Activated CD8-positive, alpha-beta memory T cell treated with anti-CD3 and anti-CD28 coated beads, Interleukin-2, amount 10 ng/mL, durations not matched to agents 7 days and 5 days (primary cell): ENCODE measurements around the gene CD1C. TPM values are rescaled to one million over a fixed set of nuclear protein-coding genes. Genes with fewer than 3 reads are reported as not detected.
"Not testable (repeated sequence)": the region's sequence is repeated elsewhere in the genome, so short reads cannot be mapped to it uniquely, and the experiment has no call there.

Source experiments
- ATAC-seq: fragments of 150-1000 bp; cut with Tn5 transposase; one replicate; pipeline ENCODE4 v1.10.0; 2021; ENCODE audit warnings: moderate library complexity
- CTCF ChIA-PET: fragments of 350-600 bp; sonication (Branson Sonifier 250); formaldehyde crosslinking; loops from one replicate; lab custom pipeline; 2021; ENCODE audit warnings: antibody characterized with exemption; lab: Charles Lee
- DNase-seq: peaks from one replicate; pipeline ENCODE4 v3.0.0-alpha.2; 2020
- H3K27ac Mint-ChIP-seq: one replicate; pipeline ENCODE4 v1.8.0; 2021; ENCODE audit warnings: mild to moderate bottlenecking, mixed read lengths
- H3K27me3 Mint-ChIP-seq: one replicate; pipeline ENCODE4 v1.8.0; 2021; ENCODE audit warnings: mixed read lengths
- H3K36me3 Mint-ChIP-seq: one replicate; pipeline ENCODE4 v1.8.0; 2021; ENCODE audit warnings: mild to moderate bottlenecking, mixed read lengths
- H3K4me1 Mint-ChIP-seq: one replicate; pipeline ENCODE4 v1.8.0; 2021; ENCODE audit warnings: mixed read lengths
- H3K4me3 Mint-ChIP-seq: one replicate; pipeline ENCODE4 v1.8.0; 2021; ENCODE audit warnings: mild to moderate bottlenecking, moderate library complexity, mixed read lengths
- H3K9me3 Mint-ChIP-seq: one replicate; pipeline ENCODE4 v1.8.0; 2022; ENCODE audit warnings: low read depth, mixed read lengths
- total RNA-seq, 2 experiments: library from RNA; stranded (reverse); gene quantifications; one replicate each; pipeline ENCODE4 v1.2.3, GENCODE V29; 2021

CD1C gene
- not detected for total RNA-seq

- Mint-ChIP-seq H3K27ac (no peak within 1 kb of the TSS), H3K4me3 (no peak within 1 kb of the TSS), H3K9me3 (no peaks in the 10 kb centered on the region), H3K4me1 (peaks cover 14% of the 10 kb centered on the region), H3K36me3 (no peaks in the 10 kb centered on the region), H3K27me3 (peaks cover 5% of the 10 kb centered on the region)
- CTCF ChIA-PET, result no interaction called here
- ATAC-seq (no peak), DNase-seq (no peak)
Measured at GRCh38 chr1:158289811-158290210, at the start of gene CD1C. Gene CD1C, plus strand, starts transcription at chr1:158289923. Its CDS starts 142 bp downstream, at chr1:158290065.

- H3K9me3 Mint-ChIP-seq, result no peaks in the 10 kb centered on the region
- H3K36me3 Mint-ChIP-seq, result no peaks in the 10 kb centered on the region
- H3K4me1 Mint-ChIP-seq, result peaks cover 20% of the 10 kb centered on the region
- no peak overlapping the region for H3K27ac Mint-ChIP-seq
- no peak for DNase-seq
- ATAC-seq, result no peak
- no peak overlapping the region for H3K4me3 Mint-ChIP-seq
- peaks cover 55% of the 10 kb centered on the region for H3K27me3 Mint-ChIP-seq
- CTCF ChIA-PET, result no interaction called here
Measured at GRCh38 chr1:158246650-158247049, 43.1 kb upstream of the CD1C start.

GRCh38 chr1:158248118-158248517, 41.6 kb upstream of the CD1C start:
- H3K27me3 Mint-ChIP-seq, result peaks cover 56% of the 10 kb centered on the region
- H3K4me3 Mint-ChIP-seq, result no peak overlapping the region
- H3K4me1 Mint-ChIP-seq, result peaks cover 20% of the 10 kb centered on the region
- H3K27ac Mint-ChIP-seq, result peak overlapping the region; percentile 5
- H3K36me3 Mint-ChIP-seq, result no peaks in the 10 kb centered on the region
- peak; percentile 67 for ATAC-seq
- H3K9me3 Mint-ChIP-seq, result no peaks in the 10 kb centered on the region
- CTCF ChIA-PET, result interaction anchor here (0.9 to 1.5 kb wide), 2 partner anchors 82 to 248 kb away, joined by 3 to 8 read pairs; no protein-coding TSS in a partner anchor
- DNase-seq, result peak; percentile 83

- Mint-ChIP-seq H3K36me3 (no peaks in the 10 kb centered on the region), H3K27me3 (peaks cover 50% of the 10 kb centered on the region), H3K4me1 (peaks cover 20% of the 10 kb centered on the region), H3K4me3 (no peak overlapping the region), H3K9me3 (no peaks in the 10 kb centered on the region), H3K27ac (no peak overlapping the region)
- CTCF ChIA-PET, result interaction anchor here (0.9 to 1.5 kb wide), 2 partner anchors 81 to 247 kb away, joined by 3 to 8 read pairs; no protein-coding TSS in a partner anchor
- ATAC-seq, result no peak
- DNase-seq, result no peak
Measured at GRCh38 chr1:158248771-158249170, 41.0 kb upstream of the CD1C start.

- Mint-ChIP-seq H3K36me3 (no peaks in the 10 kb centered on the region), H3K27ac (no peak overlapping the region), H3K9me3 (no peaks in the 10 kb centered on the region), H3K4me1 (peaks cover 20% of the 10 kb centered on the region), H3K27me3 (peaks cover 43% of the 10 kb centered on the region), H3K4me3 (no peak overlapping the region)
- CTCF ChIA-PET, result no interaction called here
- no peak for ATAC-seq
- no peak for DNase-seq
Measured at GRCh38 chr1:158249646-158250045, 40.1 kb upstream of the CD1C start.

- no peak overlapping the region for H3K4me3 Mint-ChIP-seq
- peaks cover 32% of the 10 kb centered on the region for H3K27me3 Mint-ChIP-seq
- no peak for DNase-seq
- ATAC-seq, result no peak
- H3K36me3 Mint-ChIP-seq, result no peaks in the 10 kb centered on the region
- no peak overlapping the region for H3K27ac Mint-ChIP-seq
- CTCF ChIA-PET, result no interaction called here
- H3K9me3 Mint-ChIP-seq, result no peaks in the 10 kb centered on the region
- H3K4me1 Mint-ChIP-seq, result peaks cover 20% of the 10 kb centered on the region
Measured at GRCh38 chr1:158251163-158251562, 38.6 kb upstream of the CD1C start.

- Mint-ChIP-seq H3K36me3 (no peaks in the 10 kb centered on the region), H3K27ac (no peak overlapping the region), H3K4me3 (no peak overlapping the region), H3K27me3 (peaks cover 28% of the 10 kb centered on the region), H3K4me1 (no peaks in the 10 kb centered on the region), H3K9me3 (no peaks in the 10 kb centered on the region)
- CTCF ChIA-PET, result no interaction called here
- no peak for DNase-seq
- ATAC-seq, result no peak
Measured at GRCh38 chr1:158255656-158256055, 34.1 kb upstream of the CD1C start.

- H3K4me1 Mint-ChIP-seq, ATAC-seq, H3K27ac Mint-ChIP-seq, H3K4me3 Mint-ChIP-seq, DNase-seq, H3K36me3 Mint-ChIP-seq, CTCF ChIA-PET, H3K9me3 Mint-ChIP-seq: not testable (repeated sequence)
- H3K27me3 Mint-ChIP-seq, result peaks cover 30% of the 10 kb centered on the region
Measured at GRCh38 chr1:158256747-158257146, 33.0 kb upstream of the CD1C start.

- no peak overlapping the region for H3K27ac Mint-ChIP-seq
- no peak overlapping the region for H3K4me3 Mint-ChIP-seq
- CTCF ChIA-PET, result no interaction called here
- peaks cover 29% of the 10 kb centered on the region for H3K27me3 Mint-ChIP-seq
- no peak for ATAC-seq
- H3K9me3 Mint-ChIP-seq, result no peaks in the 10 kb centered on the region
- H3K4me1 Mint-ChIP-seq, result no peaks in the 10 kb centered on the region
- no peaks in the 10 kb centered on the region for H3K36me3 Mint-ChIP-seq
- no peak for DNase-seq
Measured at GRCh38 chr1:158257888-158258287, 31.8 kb upstream of the CD1C start.

- CTCF ChIA-PET, result no interaction called here
- H3K27me3 Mint-ChIP-seq, result peaks cover 33% of the 10 kb centered on the region
- H3K36me3 Mint-ChIP-seq, result no peaks in the 10 kb centered on the region
- ATAC-seq (no peak), DNase-seq (no peak)
- no peaks in the 10 kb centered on the region for H3K4me1 Mint-ChIP-seq
- no peak overlapping the region for H3K27ac Mint-ChIP-seq
- H3K9me3 Mint-ChIP-seq, result no peaks in the 10 kb centered on the region
- H3K4me3 Mint-ChIP-seq, result no peak overlapping the region
Measured at GRCh38 chr1:158259117-158259516, 30.6 kb upstream of the CD1C start.

GRCh38 chr1:158272681-158273080, 17.0 kb upstream of the CD1C start:
- no peak for ATAC-seq
- no peak overlapping the region for H3K27ac Mint-ChIP-seq
- DNase-seq, result no peak
- no peaks in the 10 kb centered on the region for H3K4me1 Mint-ChIP-seq
- no peaks in the 10 kb centered on the region for H3K36me3 Mint-ChIP-seq
- no peaks in the 10 kb centered on the region for H3K9me3 Mint-ChIP-seq
- CTCF ChIA-PET, result no interaction called here
- peaks cover 4% of the 10 kb centered on the region for H3K27me3 Mint-ChIP-seq
- H3K4me3 Mint-ChIP-seq, result no peak overlapping the region

- Mint-ChIP-seq H3K36me3 (no peaks in the 10 kb centered on the region), H3K4me3 (no peak overlapping the region), H3K9me3 (no peaks in the 10 kb centered on the region), H3K27me3 (peaks cover 4% of the 10 kb centered on the region), H3K4me1 (no peaks in the 10 kb centered on the region), H3K27ac (no peak overlapping the region)
- CTCF ChIA-PET, result no interaction called here
- no peak for ATAC-seq
- no peak for DNase-seq
Measured at GRCh38 chr1:158274797-158275196, 14.9 kb upstream of the CD1C start.

GRCh38 chr1:158282421-158282820, 7.3 kb upstream of the CD1C start:
- H3K36me3 Mint-ChIP-seq, H3K27ac Mint-ChIP-seq, H3K9me3 Mint-ChIP-seq, H3K4me3 Mint-ChIP-seq, ATAC-seq, DNase-seq, CTCF ChIA-PET: not testable (repeated sequence)
- peaks cover 17% of the 10 kb centered on the region for H3K27me3 Mint-ChIP-seq
- H3K4me1 Mint-ChIP-seq, result peaks cover 14% of the 10 kb centered on the region

GRCh38 chr1:158283965-158284364, 5.8 kb upstream of the CD1C start:
- DNase-seq (no peak), ATAC-seq (no peak)
- Mint-ChIP-seq H3K4me1 (peaks cover 14% of the 10 kb centered on the region), H3K27me3 (peaks cover 17% of the 10 kb centered on the region), H3K4me3 (no peak overlapping the region), H3K9me3 (no peaks in the 10 kb centered on the region), H3K27ac (no peak overlapping the region), H3K36me3 (no peaks in the 10 kb centered on the region)
- CTCF ChIA-PET, result no interaction called here
